Hepatocyte (in vitro differentiated cells): ENCODE measurements around the gene TMEFF2. TPM values are rescaled to one million over a fixed set of nuclear protein-coding genes. Genes with fewer than 3 reads are reported as not detected.

Source experiments
- DNase-seq: peaks from one replicate; pipeline ENCODE4 v3.0.0-alpha.2; 2016; ENCODE audit warnings: low spot score
- H2AFZ ChIP-seq: fragments of 200-600 bp; sonication (generic); 2 replicates; pipeline ENCODE4 v1.6.0; 2016; ENCODE audit warnings: antibody characterized with exemption, mild to moderate bottlenecking
- H3K27ac ChIP-seq: fragments of 200-600 bp; sonication (generic); 2 replicates; pipeline ENCODE4 v1.5.1; 2016; ENCODE audit warnings: mild to moderate bottlenecking
- H3K27me3 ChIP-seq: fragments of 200-600 bp; sonication (generic); 2 replicates; pipeline ENCODE4 v1.6.1; 2016
- H3K36me3 ChIP-seq: fragments of 200-600 bp; sonication (generic); replicated peaks from 2 replicates; pipeline ENCODE4 v1.5.1; 2016; ENCODE audit warnings: low read depth; ENCODE audit not compliant: insufficient read depth
- H3K4me1 ChIP-seq: fragments of 200-600 bp; sonication (generic); 2 replicates; pipeline ENCODE4 v1.5.1; 2016; ENCODE audit warnings: mild to moderate bottlenecking, moderate library complexity; ENCODE audit not compliant: insufficient read depth
- H3K4me2 ChIP-seq: fragments of 200-600 bp; sonication (generic); 2 replicates; pipeline ENCODE4 v1.6.0; 2016
- H3K4me3 ChIP-seq: fragments of 200-600 bp; sonication (generic); 2 replicates; pipeline ENCODE4 v1.5.1; 2016; ENCODE audit warnings: mild to moderate bottlenecking
- H3K79me2 ChIP-seq: fragments of 200-600 bp; sonication (generic); 2 replicates; pipeline ENCODE4 v1.6.0; 2017; ENCODE audit warnings: mild to moderate bottlenecking
- H3K9me2 ChIP-seq: fragments of 200-600 bp; sonication (generic); replicated peaks from 2 replicates; pipeline ENCODE4 v1.6.0; 2017; ENCODE audit warnings: mild to moderate bottlenecking; ENCODE audit not compliant: insufficient read depth
- H3K9me3 ChIP-seq: fragments of 200-600 bp; sonication (generic); 2 replicates; pipeline ENCODE4 v1.5.1; 2016; ENCODE audit warnings: low read depth, mild to moderate bottlenecking
- H4K20me1 ChIP-seq: fragments of 200-600 bp; sonication (generic); 2 replicates; pipeline ENCODE4 v1.6.0; 2016; ENCODE audit warnings: mild to moderate bottlenecking; ENCODE audit not compliant: insufficient read depth, poor library complexity, severe bottlenecking
- EZH2 ChIP-seq: fragments of 200-600 bp; sonication (generic); IDR thresholded peaks from 2 replicates; pipeline ENCODE4 v1.6.1; 2016; ENCODE audit warnings: antibody characterized with exemption, mild to moderate bottlenecking, borderline replicate concordance
- EZH2phosphoT487 ChIP-seq: fragments of 200-600 bp; sonication (generic); IDR thresholded peaks from one replicate; pipeline ENCODE4 v1.6.1; 2018; ENCODE audit warnings: antibody characterized with exemption, mild to moderate bottlenecking, low read depth, moderate library complexity; ENCODE audit not compliant: unreplicated experiment, severe bottlenecking
- WGBS: methylation state at CpG from one replicate; pipeline ENCODE4 v1.1.6; 2016; ENCODE audit warnings: low lambda C conversion rate; ENCODE audit errors: missing lambda C conversion rate; 5-methylcytosine and 5-hydroxymethylcytosine counted together
- polyA plus RNA-seq: library from polyadenylated mRNA; unstranded; fragments of >200 nt; fragmentation: Nextera tagmentation; extraction: Ambion mirVana; gene quantifications from 2 replicates; pipeline ENCODE4 v1.2.1, GENCODE V29; 2016
- total RNA-seq: library from RNA; depleted of rRNA; stranded (reverse); fragments of >200 nt; gene quantifications from 2 replicates; pipeline ENCODE4 v1.2.3, GENCODE V29; 2014
- TF ChIP-seq, protein P1 (sequence below): fragments of 200-600 bp; sonication (generic); IDR thresholded peaks from 2 replicates; pipeline ENCODE4 v1.5.1; 2016; ENCODE audit warnings: antibody characterized with exemption, mild to moderate bottlenecking; ENCODE audit not compliant: poor library complexity

Gene TMEFF2
- total and polyA plus RNA-seq, 2 experiments from 2014 or later, result 0.43 to 1.8 TPM

- Histone ChIP-seq H3K4me1 (peaks cover 5% of the 10 kb centered on the region), H3K4me3 (no peak overlapping the region), H3K36me3 (no peaks in the 10 kb centered on the region), H3K9me3 (no peaks in the 10 kb centered on the region), H3K27me3 (no peaks in the 10 kb centered on the region), H3K9me2 (no peaks in the 10 kb centered on the region), H3K4me2 (peak overlapping the region; percentile 25), H3K79me2 (no peaks in the 10 kb centered on the region), H2AFZ (no peak overlapping the region), H4K20me1 (no peaks in the 10 kb centered on the region), H3K27ac (no peak overlapping the region)
- TF ChIP-seq, protein P1, sequence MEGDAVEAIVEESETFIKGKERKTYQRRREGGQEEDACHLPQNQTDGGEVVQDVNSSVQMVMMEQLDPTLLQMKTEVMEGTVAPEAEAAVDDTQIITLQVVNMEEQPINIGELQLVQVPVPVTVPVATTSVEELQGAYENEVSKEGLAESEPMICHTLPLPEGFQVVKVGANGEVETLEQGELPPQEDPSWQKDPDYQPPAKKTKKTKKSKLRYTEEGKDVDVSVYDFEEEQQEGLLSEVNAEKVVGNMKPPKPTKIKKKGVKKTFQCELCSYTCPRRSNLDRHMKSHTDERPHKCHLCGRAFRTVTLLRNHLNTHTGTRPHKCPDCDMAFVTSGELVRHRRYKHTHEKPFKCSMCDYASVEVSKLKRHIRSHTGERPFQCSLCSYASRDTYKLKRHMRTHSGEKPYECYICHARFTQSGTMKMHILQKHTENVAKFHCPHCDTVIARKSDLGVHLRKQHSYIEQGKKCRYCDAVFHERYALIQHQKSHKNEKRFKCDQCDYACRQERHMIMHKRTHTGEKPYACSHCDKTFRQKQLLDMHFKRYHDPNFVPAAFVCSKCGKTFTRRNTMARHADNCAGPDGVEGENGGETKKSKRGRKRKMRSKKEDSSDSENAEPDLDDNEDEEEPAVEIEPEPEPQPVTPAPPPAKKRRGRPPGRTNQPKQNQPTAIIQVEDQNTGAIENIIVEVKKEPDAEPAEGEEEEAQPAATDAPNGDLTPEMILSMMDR, result no peak
- no peak for TF ChIP-seq EZH2
- TF ChIP-seq EZH2phosphoT487, result no peak
- 43% methylated on average over 2 of the region's 2 CpGs for WGBS
- DNase-seq, result no peak
Observed at GRCh38 chr2:191917430-191917881, 277.3 kb downstream of the TMEFF2 start.

DNA sequence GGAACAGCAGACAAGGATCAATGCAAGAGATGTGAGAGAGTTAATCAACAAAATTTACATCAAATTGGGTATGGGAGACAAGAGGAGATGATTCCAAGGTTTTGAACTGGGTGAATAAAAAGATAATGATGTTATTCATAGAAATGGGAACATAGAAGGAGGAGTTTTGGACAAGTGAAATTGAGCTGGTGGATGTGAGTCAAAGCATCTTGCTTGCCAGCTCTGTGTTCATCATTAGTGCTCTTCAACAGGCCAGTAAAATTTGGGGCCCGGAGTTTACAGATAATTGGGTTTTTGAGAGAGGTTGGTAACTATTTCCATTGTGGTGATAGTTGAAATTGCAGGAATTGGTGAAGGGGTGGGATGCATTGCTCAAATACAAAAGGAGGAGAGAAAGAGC is 277.9 kb downstream of the TMEFF2 start:
- no peaks in the 10 kb centered on the region for H3K27me3 ChIP-seq
- H2AFZ ChIP-seq, result no peak overlapping the region
- TF ChIP-seq, protein P1, result no peak
- no peak for TF ChIP-seq EZH2
- no peak for TF ChIP-seq EZH2phosphoT487
- no peaks in the 10 kb centered on the region for H3K79me2 ChIP-seq
- H3K36me3 ChIP-seq, result no peaks in the 10 kb centered on the region
- no peak for DNase-seq
- no peak overlapping the region for H3K4me3 ChIP-seq
- WGBS, result 63% methylated on average over 1 of the region's 1 CpG
- H3K9me2 ChIP-seq, result no peaks in the 10 kb centered on the region
- no peaks in the 10 kb centered on the region for H3K9me3 ChIP-seq
- no peaks in the 10 kb centered on the region for H4K20me1 ChIP-seq
- H3K4me1 ChIP-seq, result peaks cover 5% of the 10 kb centered on the region
- H3K4me2 ChIP-seq, result no peak overlapping the region
- H3K27ac ChIP-seq, result no peak overlapping the region

DNA sequence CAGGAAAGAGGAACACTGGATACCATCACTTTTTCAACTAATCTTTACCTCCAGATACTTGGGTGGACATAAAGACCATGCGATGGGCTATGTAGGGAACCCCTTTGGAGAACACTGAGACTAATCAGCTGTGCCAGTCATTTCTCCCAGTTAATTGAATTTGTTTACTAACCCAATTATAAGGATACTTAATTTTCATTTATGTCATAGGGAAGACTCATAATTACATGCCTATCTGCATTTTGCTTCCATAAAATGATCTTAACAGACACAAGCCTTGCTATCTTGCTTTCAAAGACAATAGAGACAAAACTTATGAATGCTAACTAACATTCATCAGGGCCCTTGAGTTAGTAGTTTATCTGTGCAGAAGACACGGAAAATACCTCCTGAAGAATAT is 279.0 kb downstream of the TMEFF2 start:
- no peaks in the 10 kb centered on the region for H3K79me2 ChIP-seq
- H3K27me3 ChIP-seq, result no peaks in the 10 kb centered on the region
- H4K20me1 ChIP-seq, result no peaks in the 10 kb centered on the region
- H3K36me3 ChIP-seq, result no peaks in the 10 kb centered on the region
- no peak overlapping the region for H3K4me2 ChIP-seq
- peaks cover 5% of the 10 kb centered on the region for H3K4me1 ChIP-seq
- H2AFZ ChIP-seq, result no peak overlapping the region
- H3K4me3 ChIP-seq, result no peak overlapping the region
- TF ChIP-seq EZH2phosphoT487 (no peak), EZH2 (no peak)
- TF ChIP-seq, protein P1, result no peak
- H3K27ac ChIP-seq, result no peak overlapping the region
- DNase-seq, result no peak
- H3K9me3 ChIP-seq, result no peaks in the 10 kb centered on the region
- WGBS, result 95% methylated on average over 2 of the region's 2 CpGs
- H3K9me2 ChIP-seq, result no peaks in the 10 kb centered on the region

DNA sequence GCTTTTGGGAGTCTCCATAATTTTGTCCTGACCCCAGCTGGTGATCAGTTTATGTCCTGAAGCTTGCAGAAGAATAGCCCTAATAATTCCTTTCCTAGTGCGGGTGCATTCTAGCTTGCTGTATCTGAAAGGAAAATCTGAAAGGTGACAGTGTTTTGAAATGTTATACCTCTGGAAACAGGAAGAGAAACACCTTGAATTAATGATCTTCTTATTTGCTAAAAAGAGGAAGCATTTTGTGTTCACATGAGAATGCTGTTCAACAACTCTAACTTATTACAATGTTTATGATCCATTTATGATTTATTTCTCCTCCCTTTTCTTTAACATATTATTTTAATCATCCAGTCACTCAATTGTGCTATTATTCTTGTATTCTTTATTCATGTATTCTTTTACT is 280.9 kb downstream of the TMEFF2 start:
- no peaks in the 10 kb centered on the region for H3K36me3 ChIP-seq
- WGBS, result 89% methylated on average over 1 of the region's 1 CpG
- no peaks in the 10 kb centered on the region for H3K79me2 ChIP-seq
- DNase-seq, result no peak
- H3K9me3 ChIP-seq, result no peaks in the 10 kb centered on the region
- no peak overlapping the region for H3K4me2 ChIP-seq
- H3K4me3 ChIP-seq, result no peak overlapping the region
- no peak overlapping the region for H3K27ac ChIP-seq
- H2AFZ ChIP-seq, result no peak overlapping the region
- no peaks in the 10 kb centered on the region for H3K9me2 ChIP-seq
- H4K20me1 ChIP-seq, result no peaks in the 10 kb centered on the region
- H3K27me3 ChIP-seq, result no peaks in the 10 kb centered on the region
- peaks cover 5% of the 10 kb centered on the region for H3K4me1 ChIP-seq
- TF ChIP-seq, protein P1, result no peak
- no peak for TF ChIP-seq EZH2phosphoT487
- no peak for TF ChIP-seq EZH2
